DOHH2 (cell line): ENCODE results near the gene ZBTB7A.

Experiments
- EZH2phosphoT487 ChIP-seq: fragments of 200-600 bp; sonication (generic); IDR thresholded peaks from 2 replicates; pipeline ENCODE4 v1.6.1; 2017; ENCODE audit warnings: borderline replicate concordance, mild to moderate bottlenecking, antibody characterized with exemption, low read length, moderate library complexity, mixed read lengths
- TF ChIP-seq, protein P1 (sequence below): fragments of 200-600 bp; sonication (generic); IDR thresholded peaks from one replicate; pipeline ENCODE4 v1.5.1; 2014; ENCODE audit warnings: antibody characterized with exemption, mild to moderate bottlenecking, low read depth, low read length; ENCODE audit not compliant: poor library complexity, severe bottlenecking

- TF ChIP-seq EZH2phosphoT487 = no peak
- TF ChIP-seq, protein P1, sequence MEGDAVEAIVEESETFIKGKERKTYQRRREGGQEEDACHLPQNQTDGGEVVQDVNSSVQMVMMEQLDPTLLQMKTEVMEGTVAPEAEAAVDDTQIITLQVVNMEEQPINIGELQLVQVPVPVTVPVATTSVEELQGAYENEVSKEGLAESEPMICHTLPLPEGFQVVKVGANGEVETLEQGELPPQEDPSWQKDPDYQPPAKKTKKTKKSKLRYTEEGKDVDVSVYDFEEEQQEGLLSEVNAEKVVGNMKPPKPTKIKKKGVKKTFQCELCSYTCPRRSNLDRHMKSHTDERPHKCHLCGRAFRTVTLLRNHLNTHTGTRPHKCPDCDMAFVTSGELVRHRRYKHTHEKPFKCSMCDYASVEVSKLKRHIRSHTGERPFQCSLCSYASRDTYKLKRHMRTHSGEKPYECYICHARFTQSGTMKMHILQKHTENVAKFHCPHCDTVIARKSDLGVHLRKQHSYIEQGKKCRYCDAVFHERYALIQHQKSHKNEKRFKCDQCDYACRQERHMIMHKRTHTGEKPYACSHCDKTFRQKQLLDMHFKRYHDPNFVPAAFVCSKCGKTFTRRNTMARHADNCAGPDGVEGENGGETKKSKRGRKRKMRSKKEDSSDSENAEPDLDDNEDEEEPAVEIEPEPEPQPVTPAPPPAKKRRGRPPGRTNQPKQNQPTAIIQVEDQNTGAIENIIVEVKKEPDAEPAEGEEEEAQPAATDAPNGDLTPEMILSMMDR = no peak
These were observed 23.2 kb upstream of the ZBTB7A start for GRCh38 chr19:4089946-4090345.
